Medulla oblongata (tissue), 1 donor: ENCODE measurements around the gene INSR.

Experiments
- DNase-seq: peaks from one replicate; pipeline ENCODE4 v3.0.0-alpha.2; 2015; ENCODE audit errors: extremely low spot score

INSR gene

GRCh38 chr19:7140137-7140536 is 154.1 kb downstream of the INSR start:
- no peak for DNase-seq

- no peak for DNase-seq
These were observed 155.1 kb downstream of the INSR start for GRCh38 chr19:7139095-7139494.

GRCh38 chr19:7138402-7138801 is 155.8 kb downstream of the INSR start:
- no peak for DNase-seq

- no peak for DNase-seq
These were observed 157.1 kb downstream of the INSR start for GRCh38 chr19:7137120-7137519.

- DNase-seq = no peak
These were observed 162.2 kb downstream of the INSR start for GRCh38 chr19:7132054-7132453.

- DNase-seq = no peak
These were observed 164.2 kb downstream of the INSR start for GRCh38 chr19:7130043-7130442.

GRCh38 chr19:7126132-7126531 is 168.1 kb downstream of the INSR start:
- DNase-seq = no peak

GRCh38 chr19:7125221-7125620 is 169.0 kb downstream of the INSR start:
- DNase-seq = no peak

- DNase-seq = no peak
These were observed 169.4 kb downstream of the INSR start for GRCh38 chr19:7124782-7125181.

GRCh38 chr19:7122701-7123100 is 171.5 kb downstream of the INSR start:
- no peak for DNase-seq

GRCh38 chr19:7120499-7120898 is 173.7 kb downstream of the INSR start:
- DNase-seq = no peak

- DNase-seq = no peak
These were observed 174.6 kb downstream of the INSR start for GRCh38 chr19:7119582-7119981.

- no peak for DNase-seq
These were observed 177.0 kb downstream of the INSR start for GRCh38 chr19:7117248-7117647.

- peak; percentile 95 for DNase-seq
These were observed 178.5 kb downstream of the INSR start for GRCh38 chr19:7115721-7116120.

GRCh38 chr19:7113233-7113632 is 181.0 kb downstream of the INSR start:
- no peak for DNase-seq

- no peak for DNase-seq
These were observed 181.5 kb downstream of the INSR start for GRCh38 chr19:7112675-7113074.

GRCh38 chr19:7109678-7110289 is 184.4 kb downstream of the INSR start:
- DNase-seq = no peak

GRCh38 chr19:7106711-7107657 is 187.2 kb downstream of the INSR start:
- DNase-seq = no peak

GRCh38 chr19:7104747-7105447 is 189.3 kb downstream of the INSR start:
- DNase-seq = peak; percentile 57

- DNase-seq = no peak
These were observed 192.5 kb downstream of the INSR start for GRCh38 chr19:7101498-7102253.

- no peak for DNase-seq
These were observed 194.7 kb downstream of the INSR start for GRCh38 chr19:7099597-7099921.
